Frontal cortex (tissue), 4 donors: ENCODE data around the gene ZNF792. TPM values are rescaled to one million over a fixed set of nuclear protein-coding genes. Genes with fewer than 3 reads are reported as not detected.
"Not testable (repeated sequence)": the region's sequence is repeated elsewhere in the genome, so short reads cannot be mapped to it uniquely, and the experiment has no call there.

Source experiments
- DNase-seq, 2 donors: peaks; one replicate each; pipeline ENCODE4 v3.0.0; 2012; ENCODE audit warnings: low spot score in 2 of 2
- FAIRE-seq: peaks from 2 replicates; lab custom pipeline; 2012; peaks lifted over from hg19 to GRCh38; lab: Jason Lieb, UNC
- total RNA-seq: library from RNA; depleted of rRNA; stranded (reverse); fragments of >200 nt; gene quantifications from one replicate; pipeline ENCODE4 v1.2.3, GENCODE V29; 2014
- donor health status: control.
- donor health status: control.
- donor health status: control.

ZNF792 gene
- total RNA-seq, 1 donor from 2014 or later: 13.9 TPM

GRCh38 chr19:34999498-35000337 lies 35.7 kb upstream of the ZNF792 start, which contains the start of gene GRAMD1A:
Gene GRAMD1A, plus strand, starts transcription at chr19:35000323. Its CDS starts 156 bp downstream, at chr19:35000479.
- FAIRE-seq: no peak
- peak; percentile 96 to 98 for DNase-seq

- FAIRE-seq: no peak
- no peak for DNase-seq
Observed at GRCh38 chr19:34998777-34999497, 34.9 kb upstream of the ZNF792 start.

GRCh38 chr19:34998224-34998623 lies 34.2 kb upstream of the ZNF792 start:
- FAIRE-seq: not testable (repeated sequence)

GRCh38 chr19:34997071-34997617 lies 33.1 kb upstream of the ZNF792 start:
- DNase-seq (peak in 1 of 2 donors; percentile 10), FAIRE-seq (no peak)

More at GRCh38 chr19:34998224-34998623, 34.2 kb upstream of the ZNF792 start:
- not testable (repeated sequence) for DNase-seq

GRCh38 chr19:34995551-34995950 lies 31.5 kb upstream of the ZNF792 start:
- DNase-seq: no peak

GRCh38 chr19:34994643-34995541 lies 30.9 kb upstream of the ZNF792 start:
- DNase-seq (no peak), FAIRE-seq (no peak)

More at GRCh38 chr19:34995551-34995950, 31.5 kb upstream of the ZNF792 start:
- FAIRE-seq: no peak

- no peak for DNase-seq
- FAIRE-seq: no peak
Observed at GRCh38 chr19:34994286-34994642, 30.2 kb upstream of the ZNF792 start.

- not testable (repeated sequence) for FAIRE-seq, DNase-seq
Observed at GRCh38 chr19:34992582-34992981, 28.6 kb upstream of the ZNF792 start.

GRCh38 chr19:34991542-34992333 lies 27.7 kb upstream of the ZNF792 start:
- FAIRE-seq: no peak

GRCh38 chr19:34990578-34991192 lies 26.7 kb upstream of the ZNF792 start:
- DNase-seq (no peak), FAIRE-seq (no peak)

More at GRCh38 chr19:34991542-34992333, 27.7 kb upstream of the ZNF792 start:
- DNase-seq: no peak

- DNase-seq: no peak
- FAIRE-seq: no peak
Observed at GRCh38 chr19:34989298-34989697, 25.3 kb upstream of the ZNF792 start.

GRCh38 chr19:34988119-34988518 lies 24.1 kb upstream of the ZNF792 start:
- no peak for FAIRE-seq
- no peak for DNase-seq

GRCh38 chr19:34985249-34986022 lies 21.4 kb upstream of the ZNF792 start:
- FAIRE-seq (no peak), DNase-seq (no peak)

GRCh38 chr19:34984287-34984686 lies 20.3 kb upstream of the ZNF792 start:
- FAIRE-seq: no peak
- DNase-seq: no peak

- DNase-seq: no peak
- no peak for FAIRE-seq
Observed at GRCh38 chr19:34983786-34984185, 19.8 kb upstream of the ZNF792 start.

GRCh38 chr19:34982275-34982674 lies 18.2 kb upstream of the ZNF792 start:
- FAIRE-seq (no peak), DNase-seq (no peak)

- FAIRE-seq (no peak), DNase-seq (no peak)
Observed at GRCh38 chr19:34979819-34980640, 16.0 kb upstream of the ZNF792 start.
